ENCODE measurements around the gene GDF10. TPM values are rescaled to one million over a fixed set of nuclear protein-coding genes. Genes with fewer than 3 reads are reported as not detected.

Gene GDF10
- total RNA-seq, 2 donors from 2014 or later, result 0.32 to 28.0 TPM

- no peak for DNase-seq (ENCODE audit: low spot score)
- Histone ChIP-seq H3K4me1 (replicated peaks) (no peaks in the 10 kb centered on the region), H3K4me3 (no peak overlapping the region), H3K27ac (no peak overlapping the region), H3K9me3 (no peaks in the 10 kb centered on the region), H3K27me3 (replicated peaks; ENCODE audit: insufficient read depth) (no peaks in the 10 kb centered on the region), H3K36me3 (no peaks in the 10 kb centered on the region)
- intact Hi-C loops (cut with DNase I), result no loop called here
- TF ChIP-seq POLR2A (IDR thresholded peaks at IDR 0.05) (no peak), CTCF (IDR thresholded peaks at IDR 0.05) (no peak), POLR2AphosphoS5 (IDR thresholded peaks at IDR 0.05) (no peak)
- 69% methylated on average over 5 of the region's 5 CpGs for WGBS
Observed at GRCh38 chr10:47269294-47269693, 30.7 kb upstream of the GDF10 start.

- no peaks in the 10 kb centered on the region for H3K9me3 ChIP-seq
- 94% methylated on average over 2 of the region's 2 CpGs for WGBS
- DNase-seq (ENCODE audit: low spot score), result no peak
- intact Hi-C loops (cut with DNase I), result no loop called here
- H3K4me1 ChIP-seq (replicated peaks), result peaks cover 4% of the 10 kb centered on the region
- no peaks in the 10 kb centered on the region for H3K36me3 ChIP-seq
- H3K4me3 ChIP-seq, result no peak overlapping the region
- no peak overlapping the region for H3K27ac ChIP-seq
- no peaks in the 10 kb centered on the region for H3K27me3 ChIP-seq (replicated peaks; ENCODE audit: insufficient read depth)
- TF ChIP-seq POLR2A (IDR thresholded peaks at IDR 0.05) (no peak), POLR2AphosphoS5 (IDR thresholded peaks at IDR 0.05) (no peak), CTCF (IDR thresholded peaks at IDR 0.05) (no peak)
Observed at GRCh38 chr10:47276071-47276470, 23.9 kb upstream of the GDF10 start.

GRCh38 chr10:47276576-47277351 is 23.2 kb upstream of the GDF10 start:
- intact Hi-C loops (cut with DNase I), result no loop called here
- no peak for DNase-seq (ENCODE audit: low spot score)
- no peak overlapping the region for H3K27ac ChIP-seq
- no peak overlapping the region for H3K4me3 ChIP-seq
- no peaks in the 10 kb centered on the region for H3K27me3 ChIP-seq (replicated peaks; ENCODE audit: insufficient read depth)
- no peaks in the 10 kb centered on the region for H3K36me3 ChIP-seq
- WGBS, result 95% methylated on average over 11 of the region's 11 CpGs
- no peaks in the 10 kb centered on the region for H3K9me3 ChIP-seq
- TF ChIP-seq POLR2A (IDR thresholded peaks at IDR 0.05) (no peak), POLR2AphosphoS5 (IDR thresholded peaks at IDR 0.05) (no peak), CTCF (IDR thresholded peaks at IDR 0.05) (no peak)
- H3K4me1 ChIP-seq (replicated peaks), result peaks cover 4% of the 10 kb centered on the region

GRCh38 chr10:47277352-47278151 is 22.4 kb upstream of the GDF10 start:
- TF ChIP-seq CTCF (IDR thresholded peaks at IDR 0.05) (no peak), POLR2AphosphoS5 (IDR thresholded peaks at IDR 0.05) (no peak), POLR2A (IDR thresholded peaks at IDR 0.05) (no peak)
- peak; percentile 37 for DNase-seq (ENCODE audit: low spot score)
- WGBS, result 40% methylated on average over 6 of the region's 7 CpGs

More at GRCh38 chr10:47277352-47278151, 22.4 kb upstream of the GDF10 start:
- Histone ChIP-seq H3K27me3 (replicated peaks; ENCODE audit: insufficient read depth) (no peaks in the 10 kb centered on the region), H3K36me3 (no peaks in the 10 kb centered on the region), H3K4me1 (replicated peaks) (peaks cover 4% of the 10 kb centered on the region), H3K27ac (no peak overlapping the region), H3K9me3 (no peaks in the 10 kb centered on the region), H3K4me3 (no peak overlapping the region)
- intact Hi-C loops (cut with DNase I), result no loop called here
